SU-DHL-6 (cell line): Measurements from ENCODE around the gene CAPN5.

ENCODE experiments used
- H2AFZ ChIP-seq: fragments of 200-600 bp; sonication (generic); 2 replicates; pipeline ENCODE4 v1.6.1; 2014; ENCODE audit warnings: low read depth, mild to moderate bottlenecking, moderate library complexity, mixed read lengths, antibody characterized with exemption, low read length; ENCODE audit not compliant: severe bottlenecking
- H3F3A ChIP-seq: fragments of 200-600 bp; shearing (Covaris generic); 2 replicates; pipeline ENCODE4 v1.6.0; 2016; ENCODE audit warnings: antibody characterized with exemption, mild to moderate bottlenecking; ENCODE audit not compliant: insufficient read depth
- H3K27ac ChIP-seq: fragments of 200-600 bp; sonication (generic); 2 replicates; pipeline ENCODE4 v1.5.1; 2016; ENCODE audit warnings: low read depth, mild to moderate bottlenecking, low read length, moderate library complexity, mixed read lengths
- H3K27me3 ChIP-seq: fragments of 200-600 bp; sonication (generic), shearing (Covaris generic); 2 replicates; pipeline ENCODE4 v1.6.0; 2014; ENCODE audit warnings: mild to moderate bottlenecking, low read length
- H3K36me3 ChIP-seq: fragments of 200-600 bp; sonication (generic); 2 replicates; pipeline ENCODE4 v1.6.1; 2014; ENCODE audit warnings: mild to moderate bottlenecking, low read length, mixed read lengths
- H3K4me2 ChIP-seq: fragments of 300-600, 200-600 bp; shearing (Covaris generic), sonication (generic); 2 replicates; pipeline ENCODE4 v1.6.0; 2014; ENCODE audit warnings: low read length, low read depth, mild to moderate bottlenecking; ENCODE audit not compliant: poor library complexity, severe bottlenecking
- H3K4me3 ChIP-seq: fragments of 200-600 bp; sonication (generic); 2 replicates; pipeline ENCODE4 v1.5.1; 2014; ENCODE audit warnings: antibody characterized with exemption, low read length, mild to moderate bottlenecking, mixed read lengths; ENCODE audit not compliant: insufficient read depth, poor library complexity, severe bottlenecking
- H3K79me2 ChIP-seq: fragments of 200-600 bp; sonication (generic); 2 replicates; pipeline ENCODE4 v1.6.1; 2014; ENCODE audit warnings: mild to moderate bottlenecking, low read length, moderate library complexity; ENCODE audit not compliant: insufficient read depth
- H3K9ac ChIP-seq: fragments of 200-600 bp; sonication (generic); 2 replicates; pipeline ENCODE4 v1.7.0; 2014; ENCODE audit warnings: mild to moderate bottlenecking, low read length
- H3K9me2 ChIP-seq: fragments of 200-600 bp; sonication (generic); replicated peaks from 2 replicates; pipeline ENCODE4 v1.6.1; 2014; ENCODE audit warnings: low read length; ENCODE audit not compliant: insufficient read depth
- H3K9me3 ChIP-seq: fragments of 200-600 bp; sonication (generic); 2 replicates; pipeline ENCODE4 v1.6.1; 2014; ENCODE audit warnings: low read length, mixed read lengths; ENCODE audit not compliant: insufficient read depth
- H4K20me1 ChIP-seq: fragments of 200-600 bp; sonication (generic); 2 replicates; pipeline ENCODE4 v1.6.1; 2014; ENCODE audit warnings: low read depth, mild to moderate bottlenecking, antibody characterized with exemption, low read length, moderate library complexity, mixed read lengths
- CTCF ChIP-seq: fragments of 200-600 bp; sonication (generic); IDR thresholded peaks from one replicate; pipeline ENCODE4 v1.5.1; 2017; ENCODE audit warnings: antibody characterized with exemption, mild to moderate bottlenecking, low read length, moderate library complexity; ENCODE audit not compliant: insufficient read depth, poor library complexity, severe bottlenecking
- EZH2phosphoT487 ChIP-seq: fragments of 200-600 bp; sonication (generic), shearing (Covaris generic); conservative IDR thresholded peaks from 2 replicates; pipeline ENCODE4 v1.6.1; 2018; ENCODE audit warnings: mild to moderate bottlenecking, antibody characterized with exemption, low read length, moderate library complexity, mixed read lengths

The CAPN5 gene

GRCh38 chr11:77065878-77066228, 918 bp upstream of the CAPN5 start:
- no peaks in the 10 kb centered on the region for H3K9me2 ChIP-seq
- H3K4me2 ChIP-seq: peak overlapping the region; percentile 79
- peak overlapping the region; percentile 90 for H2AFZ ChIP-seq
- H3K27ac ChIP-seq: no peak overlapping the region
- H4K20me1 ChIP-seq: no peaks in the 10 kb centered on the region
- H3K9me3 ChIP-seq: no peaks in the 10 kb centered on the region
- H3K4me3 ChIP-seq: peak overlapping the region; percentile 57
- H3K27me3 ChIP-seq: no peaks in the 10 kb centered on the region
- no peaks in the 10 kb centered on the region for H3K36me3 ChIP-seq
- H3K9ac ChIP-seq: peak overlapping the region; percentile 63
- no peaks in the 10 kb centered on the region for H3K79me2 ChIP-seq
- H3F3A ChIP-seq: no peaks in the 10 kb centered on the region
- TF ChIP-seq EZH2phosphoT487 (no peak), CTCF (no peak)

- Histone ChIP-seq H3K27me3 (no peaks in the 10 kb centered on the region), H3K27ac (no peak overlapping the region)
These were observed 1.2 kb downstream of the CAPN5 start for GRCh38 chr11:77067861-77068443.

GRCh38 chr11:77068457-77069335, 1.9 kb downstream of the CAPN5 start:
- H3K9me3 ChIP-seq: no peaks in the 10 kb centered on the region
- H3K9ac ChIP-seq: no peak overlapping the region
- no peak overlapping the region for H3K4me3 ChIP-seq
- no peaks in the 10 kb centered on the region for H3K36me3 ChIP-seq
- H3F3A ChIP-seq: no peaks in the 10 kb centered on the region
- H3K9me2 ChIP-seq: no peaks in the 10 kb centered on the region
- no peak overlapping the region for H3K27ac ChIP-seq
- H4K20me1 ChIP-seq: no peaks in the 10 kb centered on the region
- no peaks in the 10 kb centered on the region for H3K27me3 ChIP-seq
- no peak overlapping the region for H2AFZ ChIP-seq
- TF ChIP-seq CTCF (no peak), EZH2phosphoT487 (no peak)
- H3K79me2 ChIP-seq: no peaks in the 10 kb centered on the region
- no peak overlapping the region for H3K4me2 ChIP-seq

More at GRCh38 chr11:77067861-77068443, 1.2 kb downstream of the CAPN5 start:
- TF ChIP-seq EZH2phosphoT487 (no peak), CTCF (no peak)
- Histone ChIP-seq H3K36me3 (no peaks in the 10 kb centered on the region), H3K9me3 (no peaks in the 10 kb centered on the region), H3K9me2 (no peaks in the 10 kb centered on the region), H3K4me3 (no peak overlapping the region), H3K9ac (no peak overlapping the region), H3K4me2 (no peak overlapping the region), H4K20me1 (no peaks in the 10 kb centered on the region), H3F3A (no peaks in the 10 kb centered on the region), H2AFZ (no peak overlapping the region), H3K79me2 (no peaks in the 10 kb centered on the region)
